K562 (cell line): ENCODE results near the gene NAA80. TPM values are rescaled to one million over a fixed set of nuclear protein-coding genes. Genes with fewer than 3 reads are reported as not detected.

ENCODE experiments used
- BHLHE40 ChIP-seq: IDR thresholded peaks from 2 replicates; pipeline ENCODE4 v1.6.1; 2011; ENCODE audit warnings: low read length, improper control_type of control experiment
- BRCA1 ChIP-seq, 2 experiments: fragments of 450-650 bp in 1 of 2; sonication (generic) in 1 of 2; formaldehyde crosslinking in 1 of 2; IDR thresholded peaks; 2 replicates each; pipeline versions ENCODE4 v1.5.0 to v1.6.1; 2017 to 2020; ENCODE audit warnings: mild to moderate bottlenecking in 1 of 2, missing genetic modification reagents in 1 of 2
- CREM ChIP-seq: IDR thresholded peaks from 2 replicates; pipeline ENCODE4 v1.6.1; 2014; ENCODE audit warnings: antibody characterized with exemption, low read depth
- EGR1 ChIP-seq: fragments of 450-650 bp; conservative IDR thresholded peaks from 2 replicates; pipeline ENCODE4 v1.6.1; 2017; ENCODE audit warnings: mild to moderate bottlenecking
- HDAC2 ChIP-seq: fragments of 450-650 bp; IDR thresholded peaks from 2 replicates; pipeline ENCODE4 v1.6.1; 2016; ENCODE audit warnings: mild to moderate bottlenecking
- HMGN3 ChIP-seq: IDR thresholded peaks from 2 replicates; pipeline ENCODE4 v1.6.1; 2011; ENCODE audit warnings: borderline replicate concordance, low read depth, mild to moderate bottlenecking, mixed read lengths, low read length; ENCODE audit not compliant: insufficient read length; ENCODE audit errors: extremely low read depth
- ILK ChIP-seq: fragments of 450-650 bp; IDR thresholded peaks from 2 replicates; pipeline ENCODE4 v1.6.1; 2016; ENCODE audit warnings: missing genetic modification characterization, low read depth, mild to moderate bottlenecking, missing compliant biosample characterization, moderate library complexity, borderline replicate concordance
- MEIS2 ChIP-seq: fragments of 450-650 bp; IDR thresholded peaks from 2 replicates; pipeline ENCODE4 v1.6.1; 2014; ENCODE audit warnings: mild to moderate bottlenecking; ENCODE audit not compliant: partially characterized antibody
- MTF1 ChIP-seq: fragments of 250-450 bp; sonication (Bioruptor Pico); IDR thresholded peaks from 2 replicates; pipeline ENCODE4 v1.9.0; 2021; ENCODE audit warnings: moderate library complexity, mild to moderate bottlenecking, inconsistent platforms, borderline replicate concordance
- POLR2AphosphoS2 ChIP-seq: IDR thresholded peaks from 2 replicates; pipeline ENCODE4 v1.6.1; 2012; ENCODE audit warnings: low read length, improper control_type of control experiment
- POLR2H ChIP-seq: IDR thresholded peaks from 2 replicates; pipeline ENCODE4 v1.6.1; 2016; ENCODE audit warnings: missing genetic modification characterization, low read depth, mild to moderate bottlenecking, control low read depth, missing compliant biosample characterization, moderate library complexity
- RAD21 ChIP-seq, 2 experiments: fragments of 250-450 bp in 1 of 2; fragments of 450-650 bp in 1 of 2; sonication (Bioruptor Pico) in 1 of 2; formaldehyde crosslinking in 1 of 2; IDR thresholded peaks in 1 of 2; conservative IDR thresholded peaks in 1 of 2; 2 replicates each; pipeline versions ENCODE4 v1.4.0 to v1.8.0; 2020 to 2022; ENCODE audit warnings: mild to moderate bottlenecking in 2 of 2, moderate library complexity in 1 of 2
- SLC30A9 ChIP-seq: fragments of 250-450 bp; sonication (Bioruptor Pico); IDR thresholded peaks from 2 replicates; pipeline ENCODE4 v1.8.0; 2022; ENCODE audit warnings: mild to moderate bottlenecking, moderate library complexity
- SUPT5H ChIP-seq: fragments of 450-650 bp; IDR thresholded peaks from 2 replicates; pipeline ENCODE4 v1.6.1; 2016
- TAF1 ChIP-seq: IDR thresholded peaks from 2 replicates; pipeline ENCODE4 v1.6.1; 2011; ENCODE audit warnings: mild to moderate bottlenecking, low read length, moderate library complexity; ENCODE audit not compliant: insufficient read depth, control insufficient read depth, severe bottlenecking; ENCODE audit errors: extremely low read depth
- TAF7 ChIP-seq: fragments of 450-650 bp; IDR thresholded peaks from 2 replicates; pipeline ENCODE4 v1.6.1; 2016; ENCODE audit warnings: missing genetic modification characterization, missing compliant biosample characterization
- TCF3 ChIP-seq: sonication (generic); formaldehyde crosslinking; IDR thresholded peaks from 2 replicates; pipeline ENCODE4 v1.4.0; 2020; ENCODE audit warnings: mild to moderate bottlenecking, missing genetic modification reagents
- TCF7L2 ChIP-seq: fragments of 150-350 bp; IDR thresholded peaks from 2 replicates; pipeline ENCODE4 v1.6.1; 2016; ENCODE audit warnings: low read depth, mild to moderate bottlenecking, low read length, moderate library complexity
- TFAP4 ChIP-seq: sonication (generic); formaldehyde crosslinking; IDR thresholded peaks from 2 replicates; pipeline ENCODE4 v1.8.0; 2022; ENCODE audit warnings: missing genetic modification reagents, mild to moderate bottlenecking, moderate library complexity, borderline replicate concordance
- TGIF2 ChIP-seq: sonication (generic); formaldehyde crosslinking; IDR thresholded peaks from 2 replicates; pipeline ENCODE4 v1.8.1; 2022; ENCODE audit warnings: mild to moderate bottlenecking, missing genetic modification reagents, moderate library complexity
- ZBTB7A ChIP-seq: IDR thresholded peaks from 2 replicates; pipeline ENCODE4 v1.6.1; 2011; ENCODE audit warnings: low read depth, mild to moderate bottlenecking, low read length, moderate library complexity, borderline replicate concordance; ENCODE audit not compliant: control insufficient read depth
- ZNF639 ChIP-seq, 2 experiments: fragments of 200-800 bp in 1 of 2; sonication (Bioruptor generic) in 1 of 2; sonication (generic) in 1 of 2; formaldehyde crosslinking in 1 of 2; IDR thresholded peaks in 1 of 2; conservative IDR thresholded peaks in 1 of 2; 2 replicates each; pipeline versions ENCODE4 v1.5.0 to v1.6.1; 2016 to 2020; ENCODE audit warnings: missing compliant biosample characterization in 1 of 2, missing genetic modification characterization in 1 of 2, missing genetic modification reagents in 1 of 2
- ZZZ3 ChIP-seq: fragments of 450-650 bp; IDR thresholded peaks from 2 replicates; pipeline ENCODE4 v1.6.1; 2016; ENCODE audit warnings: antibody characterized with exemption, mild to moderate bottlenecking, moderate library complexity
- polyA plus RNA-seq, 8 experiments: library from polyadenylated mRNA; depleted of rRNA in 4 of 8; stranded (reverse) in 5 of 8; unstranded in 3 of 8; fragments of >200 nt; fragmentation: Nextera tagmentation in 2 of 8; fragmentation: Illumina TruSeq in 1 of 8; extraction: Ambion mirVana in 2 of 8; extraction: Trizol in 1 of 8; gene quantifications; 2 replicates each; pipeline versions ENCODE4 v1.2.1 to v1.2.3, GENCODE V29; 2011 to 2014; ENCODE audit warnings: inconsistent platforms in 1 of 8, missing spikeins in 1 of 8
- total RNA-seq, 7 experiments: library from RNA; depleted of rRNA in 6 of 7; stranded (reverse); fragments of >200 nt in 6 of 7; fragmentation: Illumina TruSeq in 2 of 7; extraction: Trizol in 2 of 7; gene quantifications; 2 replicates each; pipeline versions ENCODE4 v1.2.1 to v1.2.3, GENCODE V29; 2011 to 2021; ENCODE audit warnings: low replicate concordance in 1 of 7
- TF ChIP-seq, protein P1 (sequence below): sonication (generic); formaldehyde crosslinking; IDR thresholded peaks from 2 replicates; pipeline ENCODE4 v1.9.0; 2022; ENCODE audit warnings: mild to moderate bottlenecking, missing genetic modification reagents
- TF ChIP-seq, protein P2 (sequence below): fragments of 250-450 bp; sonication (Bioruptor Pico); IDR thresholded peaks from 2 replicates; pipeline ENCODE4 v1.4.0; 2020; ENCODE audit warnings: mild to moderate bottlenecking

Gene NAA80
- total and polyA plus RNA-seq, 9 of the 15 experiments (the other 6 are each of a cell fraction or from before 2014, with no cell fraction given) = 0.82 to 24.0 (median 8.6) TPM

GRCh38 chr3:50320853-50321335 is 21.7 kb upstream of the NAA80 start (continued):
- TF ChIP-seq ZBTB7A (peak; percentile 86; the same call in 1 of the 2 replicates), EGR1 (no peak), TGIF2 (CRISPR knock-in tag) (no peak), TFAP4 (no peak), TCF3 (CRISPR knock-in tag) (no peak), ZZZ3 (no peak), CREM (no peak), TAF7 (tag) (no peak), BHLHE40 (no peak), ZNF639 (CRISPR knock-in tag; conservative IDR thresholded peaks at IDR 0.05 in 1 of 2, IDR thresholded peaks at IDR 0.05 in 1 of 2) (peak in 1 of 2 experiments; percentile 77; a peak in 2 of 4 replicates), POLR2H (tag) (no peak), SUPT5H (no peak), SLC30A9 (CRISPR knock-in tag) (no peak), RAD21 (CRISPR knock-in tag; conservative IDR thresholded peaks at IDR 0.05 in 1 of 2, IDR thresholded peaks at IDR 0.05 in 1 of 2) (no peak), HDAC2 (0 out of 2 replicates have a peak, but pooled peaks have one; percentile 5), POLR2AphosphoS2 (no peak), MEIS2 (no peak), MTF1 (CRISPR knock-in tag) (no peak), HMGN3 (no peak), TCF7L2 (no peak), TAF1 (peak; percentile 54), ILK (tag) (no peak), BRCA1 (IDR thresholded peaks at IDR 0.05) (no peak), BRCA1 (CRISPR knock-in tag; IDR thresholded peaks at IDR 0.05) (no peak)
- TF ChIP-seq, protein P1, sequence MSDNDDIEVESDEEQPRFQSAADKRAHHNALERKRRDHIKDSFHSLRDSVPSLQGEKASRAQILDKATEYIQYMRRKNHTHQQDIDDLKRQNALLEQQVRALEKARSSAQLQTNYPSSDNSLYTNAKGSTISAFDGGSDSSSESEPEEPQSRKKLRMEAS (CRISPR knock-in tag) = peak; percentile 56; the same call in 1 of the 2 replicates
- TF ChIP-seq, protein P2, sequence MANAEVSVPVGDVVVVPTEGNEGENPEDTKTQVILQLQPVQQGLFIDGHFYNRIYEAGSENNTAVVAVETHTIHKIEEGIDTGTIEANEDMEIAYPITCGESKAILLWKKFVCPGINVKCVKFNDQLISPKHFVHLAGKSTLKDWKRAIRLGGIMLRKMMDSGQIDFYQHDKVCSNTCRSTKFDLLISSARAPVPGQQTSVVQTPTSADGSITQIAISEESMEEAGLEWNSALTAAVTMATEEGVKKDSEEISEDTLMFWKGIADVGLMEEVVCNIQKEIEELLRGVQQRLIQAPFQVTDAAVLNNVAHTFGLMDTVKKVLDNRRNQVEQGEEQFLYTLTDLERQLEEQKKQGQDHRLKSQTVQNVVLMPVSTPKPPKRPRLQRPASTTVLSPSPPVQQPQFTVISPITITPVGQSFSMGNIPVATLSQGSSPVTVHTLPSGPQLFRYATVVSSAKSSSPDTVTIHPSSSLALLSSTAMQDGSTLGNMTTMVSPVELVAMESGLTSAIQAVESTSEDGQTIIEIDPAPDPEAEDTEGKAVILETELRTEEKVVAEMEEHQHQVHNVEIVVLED = peak; percentile 21; the same call in 1 of the 2 replicates
